Measurements from ENCODE around the gene CDC42EP2. TPM values are rescaled to one million over a fixed set of nuclear protein-coding genes. Genes with fewer than 3 reads are reported as not detected.

CDC42EP2 gene
- total RNA-seq, 1 donor from 2014 or later = 23.5 TPM

GRCh38 chr11:65370659-65371049, 56.0 kb downstream of the CDC42EP2 start:
- Mint-ChIP-seq H3K9me3 (ENCODE audit: unreplicated experiment) (peaks cover 2% of the 10 kb centered on the region), H3K4me3 (ENCODE audit: unreplicated experiment) (no peak overlapping the region), H3K36me3 (ENCODE audit: unreplicated experiment) (no peaks in the 10 kb centered on the region), H3K27me3 (ENCODE audit: unreplicated experiment) (peaks cover 3% of the 10 kb centered on the region), H3K27ac (ENCODE audit: unreplicated experiment) (no peak overlapping the region), H3K4me1 (ENCODE audit: low read depth, unreplicated experiment) (peaks cover 3% of the 10 kb centered on the region)
- DNase-seq = no peak
- TF ChIP-seq, protein P1, sequence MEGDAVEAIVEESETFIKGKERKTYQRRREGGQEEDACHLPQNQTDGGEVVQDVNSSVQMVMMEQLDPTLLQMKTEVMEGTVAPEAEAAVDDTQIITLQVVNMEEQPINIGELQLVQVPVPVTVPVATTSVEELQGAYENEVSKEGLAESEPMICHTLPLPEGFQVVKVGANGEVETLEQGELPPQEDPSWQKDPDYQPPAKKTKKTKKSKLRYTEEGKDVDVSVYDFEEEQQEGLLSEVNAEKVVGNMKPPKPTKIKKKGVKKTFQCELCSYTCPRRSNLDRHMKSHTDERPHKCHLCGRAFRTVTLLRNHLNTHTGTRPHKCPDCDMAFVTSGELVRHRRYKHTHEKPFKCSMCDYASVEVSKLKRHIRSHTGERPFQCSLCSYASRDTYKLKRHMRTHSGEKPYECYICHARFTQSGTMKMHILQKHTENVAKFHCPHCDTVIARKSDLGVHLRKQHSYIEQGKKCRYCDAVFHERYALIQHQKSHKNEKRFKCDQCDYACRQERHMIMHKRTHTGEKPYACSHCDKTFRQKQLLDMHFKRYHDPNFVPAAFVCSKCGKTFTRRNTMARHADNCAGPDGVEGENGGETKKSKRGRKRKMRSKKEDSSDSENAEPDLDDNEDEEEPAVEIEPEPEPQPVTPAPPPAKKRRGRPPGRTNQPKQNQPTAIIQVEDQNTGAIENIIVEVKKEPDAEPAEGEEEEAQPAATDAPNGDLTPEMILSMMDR (IDR thresholded peaks at IDR 0.05; ENCODE audit: partially characterized antibody, unreplicated experiment) = no peak

Other genes starting within 250 kb of the CDC42EP2 start
- 7.7 TPM for gene CDCA5, start 230.8 kb upstream of the CDC42EP2 start, total RNA-seq (ENCODE audit: unreplicated experiment)
- gene ZFPL1, start 230.6 kb upstream of the CDC42EP2 start, total RNA-seq (ENCODE audit: unreplicated experiment) = 33.9 TPM
- 105 TPM for gene VPS51, start 218.7 kb upstream of the CDC42EP2 start, total RNA-seq (ENCODE audit: unreplicated experiment)
- 241 TPM for gene TM7SF2, start 203.0 kb upstream of the CDC42EP2 start, total RNA-seq (ENCODE audit: unreplicated experiment)
- 4.1 TPM for gene ZNHIT2, start 197.2 kb upstream of the CDC42EP2 start, total RNA-seq (ENCODE audit: unreplicated experiment)
- 560 TPM for gene FAU, start 192.7 kb upstream of the CDC42EP2 start, total RNA-seq (ENCODE audit: unreplicated experiment)
- 32.9 TPM for gene MRPL49, start 192.5 kb upstream of the CDC42EP2 start, total RNA-seq (ENCODE audit: unreplicated experiment)
- gene SYVN1, start 180.3 kb upstream of the CDC42EP2 start, total RNA-seq (ENCODE audit: unreplicated experiment) = 54.7 TPM
- not detected for gene SPDYC, start 144.6 kb upstream of the CDC42EP2 start, total RNA-seq (ENCODE audit: unreplicated experiment)
- 234 TPM for gene CAPN1, start 132.9 kb upstream of the CDC42EP2 start, total RNA-seq (ENCODE audit: unreplicated experiment)
- gene POLA2, start 52.9 kb upstream of the CDC42EP2 start, total RNA-seq (ENCODE audit: unreplicated experiment) = 8.6 TPM
- gene DPF2, start 19.0 kb downstream of the CDC42EP2 start, total RNA-seq (ENCODE audit: unreplicated experiment) = 121 TPM
- gene TIGD3, start 39.9 kb downstream of the CDC42EP2 start, total RNA-seq (ENCODE audit: unreplicated experiment) = 3.8 TPM
- 0.25 TPM for gene SLC25A45, start 67.8 kb downstream of the CDC42EP2 start, total RNA-seq (ENCODE audit: unreplicated experiment)
- 11.1 TPM for gene FRMD8, start 71.8 kb downstream of the CDC42EP2 start, total RNA-seq (ENCODE audit: unreplicated experiment)
- 107 TPM for gene NEAT1, start 107.9 kb downstream of the CDC42EP2 start, total RNA-seq (ENCODE audit: unreplicated experiment)
- gene MALAT1, start 184.2 kb downstream of the CDC42EP2 start, total RNA-seq (ENCODE audit: unreplicated experiment) = 18,218 TPM
- gene SCYL1, start 210.2 kb downstream of the CDC42EP2 start, total RNA-seq (ENCODE audit: unreplicated experiment) = 80.0 TPM
- gene LTBP3, start 243.5 kb downstream of the CDC42EP2 start, total RNA-seq (ENCODE audit: unreplicated experiment) = 2.5 TPM